Adrenal gland (tissue), 5 donors: ENCODE results near the gene TCP10L.
"Not testable (repeated sequence)": the region's sequence is repeated elsewhere in the genome, so short reads cannot be mapped to it uniquely, and the experiment has no call there.

Source experiments
- CTCF ChIP-seq, 6 experiments: fragments of 450-650 bp in 4 of 6; fragments of 200-600 bp in 2 of 6; sonication (generic) in 1 of 6; IDR thresholded peaks; 1 replicate in 5 of 6; 2 replicates in 1 of 6; pipeline versions ENCODE4 v1.5.1 to v1.8.0; 2016 to 2021; ENCODE audit warnings: antibody characterized with exemption in 6 of 6, mild to moderate bottlenecking in 2 of 6, moderate library complexity in 1 of 6
- POLR2A ChIP-seq, 2 donors: fragments of 450-650 bp; IDR thresholded peaks; one replicate each; pipeline ENCODE4 v1.6.1; 2017; ENCODE audit warnings: antibody characterized with exemption in 2 of 2, mild to moderate bottlenecking in 2 of 2, moderate library complexity in 1 of 2
- donor health status: DM: no; HTN: no; CAD: no.

DNA sequence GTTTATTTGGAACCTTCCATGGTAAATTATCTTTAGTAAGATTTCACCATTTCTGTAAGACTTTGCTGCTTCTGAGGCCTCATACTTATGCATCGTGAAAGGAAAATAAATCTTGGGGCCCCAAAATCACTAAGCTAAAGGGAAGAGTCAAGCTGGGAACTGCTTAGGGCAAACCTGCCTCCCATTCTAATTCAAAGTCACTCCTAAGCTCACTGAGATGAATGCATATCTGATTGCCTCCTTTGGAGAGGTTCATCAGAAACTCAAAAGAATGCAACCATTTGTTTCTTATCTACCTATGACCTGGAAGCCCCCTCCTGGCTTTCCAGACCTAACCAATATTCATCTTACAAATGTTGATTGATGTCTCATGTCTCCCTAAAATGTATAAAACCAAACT is 23.8 kb downstream of the TCP10L start:
- not testable (repeated sequence) for TF ChIP-seq CTCF, POLR2A (IDR thresholded peaks at IDR 0.05)
